H7 (cell line): ENCODE results near the gene TUB. TPM values are rescaled to one million over a fixed set of nuclear protein-coding genes. Genes with fewer than 3 reads are reported as not detected.

Experiments
- DNase-seq: peaks from one replicate; pipeline ENCODE4 v3.0.0; 2012
- H3K27me3 ChIP-seq: 2 replicates; pipeline ENCODE4 v1.6.0; 2011; ENCODE audit warnings: mild to moderate bottlenecking, low read length; ENCODE audit not compliant: control insufficient read depth, insufficient read depth
- H3K36me3 ChIP-seq: replicated peaks from 2 replicates; pipeline ENCODE4 v1.5.1; 2011; ENCODE audit warnings: low read length; ENCODE audit not compliant: control insufficient read depth, insufficient read depth
- H3K4me3 ChIP-seq: 2 replicates; pipeline ENCODE4 v1.5.1; 2011; ENCODE audit warnings: low read depth, mild to moderate bottlenecking, control low read depth, low read length, moderate library complexity; ENCODE audit not compliant: insufficient read depth
- total RNA-seq: library from RNA; depleted of rRNA; stranded (reverse); fragments of >200 nt; shearing (Covaris generic); gene quantifications from 2 replicates; pipeline ENCODE4 v1.2.3, GENCODE V29; 2014

Gene TUB
- total RNA-seq, 1 experiment from 2014 or later = 14.6 TPM

DNA sequence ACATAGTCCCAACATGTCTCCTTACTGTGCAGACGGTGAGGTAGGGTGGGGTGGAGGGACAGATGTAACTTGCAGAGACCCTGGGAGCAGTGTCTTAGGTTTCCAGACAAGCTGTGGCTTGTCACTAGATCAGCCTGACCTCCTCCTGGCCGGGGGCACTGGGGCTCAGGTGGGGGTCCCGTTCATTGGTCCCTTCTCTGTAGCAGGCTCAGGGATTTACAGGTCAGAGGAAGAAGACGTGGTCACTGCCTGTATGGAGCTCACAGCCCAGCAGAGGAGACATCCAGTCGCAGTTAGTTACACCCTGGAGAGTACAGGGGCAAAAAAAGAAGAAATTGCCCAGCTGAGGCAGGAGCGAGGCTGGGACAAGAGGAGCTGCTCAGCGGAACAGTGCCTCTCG, 22.0 kb upstream of the TUB start:
- H3K4me3 ChIP-seq = no peak overlapping the region
- H3K36me3 ChIP-seq = no peaks in the 10 kb centered on the region
- no peak for DNase-seq
- H3K27me3 ChIP-seq = no peaks in the 10 kb centered on the region

- H3K4me3 ChIP-seq = no peak overlapping the region
- H3K27me3 ChIP-seq = no peaks in the 10 kb centered on the region
- no peak for DNase-seq
- H3K36me3 ChIP-seq = no peaks in the 10 kb centered on the region
Measured at GRCh38 chr11:8059571-8060011, 21.4 kb upstream of the TUB start.

DNA sequence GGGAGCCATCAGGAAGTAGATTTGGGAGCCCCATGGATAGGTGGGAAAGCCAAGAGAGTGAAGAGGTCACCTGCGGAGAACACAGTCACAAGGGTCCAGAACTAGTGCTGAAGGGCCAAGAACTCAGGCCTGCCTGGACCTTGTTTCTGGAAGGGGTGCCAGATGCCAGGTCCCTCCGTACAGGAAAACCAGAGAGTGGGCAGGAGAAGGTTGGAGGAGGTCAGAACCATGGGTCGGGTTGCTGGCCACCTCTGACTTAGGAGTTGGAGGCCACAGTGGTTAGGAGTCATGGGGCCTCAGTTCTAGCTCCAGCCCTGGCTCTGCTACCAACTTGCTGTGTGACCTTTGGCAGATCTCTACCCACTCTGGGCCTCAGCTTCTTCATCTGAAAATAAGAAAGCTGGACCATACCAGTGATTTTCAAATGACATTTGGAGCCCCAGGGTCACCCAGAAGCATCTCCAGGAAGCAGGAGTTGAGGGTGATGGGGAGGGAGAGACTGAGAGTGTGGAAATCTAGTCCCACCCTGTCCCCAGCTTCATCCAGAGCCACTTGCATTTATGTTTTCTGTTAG, 20.8 kb upstream of the TUB start:
- Histone ChIP-seq H3K4me3 (no peak overlapping the region), H3K27me3 (no peaks in the 10 kb centered on the region), H3K36me3 (no peaks in the 10 kb centered on the region)
- DNase-seq = no peak

DNA sequence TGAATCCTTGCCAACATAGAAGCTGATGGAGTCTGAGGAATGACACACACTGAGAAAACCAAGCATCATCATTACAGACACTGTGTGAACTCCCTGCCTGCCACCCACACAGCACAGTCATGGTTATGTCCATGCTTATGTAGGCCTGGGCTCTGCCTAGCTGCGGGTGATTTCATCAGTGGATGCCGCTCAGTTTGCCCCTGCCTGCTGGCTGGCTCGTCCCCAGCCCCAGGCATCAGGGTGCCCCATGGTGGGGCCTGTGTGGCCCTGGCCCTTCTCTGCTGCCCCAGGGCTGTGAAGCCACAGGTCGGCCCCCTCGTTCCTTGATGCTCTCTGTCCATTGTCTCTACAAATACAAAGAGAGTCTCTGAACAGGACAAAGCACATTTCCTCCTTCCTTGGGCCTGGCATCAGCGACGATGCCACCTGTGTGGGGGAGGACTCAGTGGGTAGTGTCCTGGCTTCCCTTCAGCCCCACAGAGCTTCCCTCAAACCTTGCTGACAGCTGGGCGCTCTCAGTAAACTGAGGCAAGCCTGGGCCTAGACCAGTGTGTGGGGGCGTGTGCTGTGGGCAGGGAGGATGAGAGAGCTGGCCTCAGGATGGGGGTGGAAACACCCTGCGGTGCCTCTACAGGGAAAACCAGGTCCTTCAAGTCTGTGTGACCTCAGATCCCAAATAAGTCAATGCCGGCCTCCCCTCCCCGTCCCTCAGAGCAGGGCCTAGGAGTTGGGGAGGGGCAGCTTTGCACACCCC, 20.0 kb upstream of the TUB start:
- Histone ChIP-seq H3K4me3 (no peak overlapping the region), H3K27me3 (no peaks in the 10 kb centered on the region), H3K36me3 (no peaks in the 10 kb centered on the region)
- no peak for DNase-seq

DNA sequence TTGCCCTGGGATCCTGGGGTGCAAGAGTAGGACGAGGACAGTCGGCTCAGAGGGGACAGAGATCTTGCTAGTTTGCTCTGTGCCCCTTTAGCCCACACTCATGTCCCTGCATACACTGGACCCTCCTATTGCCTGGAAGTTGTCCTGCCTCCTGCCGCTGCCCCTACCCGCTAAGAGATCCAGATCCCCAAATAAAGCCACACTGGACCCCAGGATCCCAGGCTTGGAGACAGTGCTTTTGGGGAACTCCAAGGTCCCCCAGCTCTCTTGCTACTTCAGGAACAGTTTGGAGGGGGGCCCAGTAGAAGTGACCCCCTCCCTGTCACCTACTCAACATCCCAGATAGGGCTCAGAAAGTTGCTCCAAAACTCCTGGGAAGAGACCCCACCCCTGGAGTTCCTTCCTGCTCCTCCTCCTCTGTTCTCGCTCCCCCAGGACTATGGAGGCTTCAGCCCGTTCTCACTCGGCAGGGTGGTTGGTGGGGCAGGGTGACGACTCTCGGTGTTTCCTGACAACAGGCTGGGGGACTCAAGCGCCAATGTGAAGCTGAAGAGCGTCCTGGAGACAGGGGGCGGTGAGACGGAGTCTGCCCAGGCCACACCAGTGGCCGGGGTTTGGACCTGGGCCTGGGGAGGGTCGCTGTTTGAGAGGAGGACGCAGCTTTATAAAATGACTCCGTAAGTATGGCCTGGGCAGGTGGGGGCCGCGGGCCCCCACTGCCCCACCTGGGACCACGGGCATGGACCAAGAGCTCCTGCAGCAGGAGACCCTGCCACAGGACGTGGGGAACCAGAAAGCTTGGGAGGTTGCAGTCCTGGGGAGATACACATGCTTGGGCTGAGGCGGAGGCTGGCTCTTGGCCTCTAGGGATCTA, 19.2 kb upstream of the TUB start:
- no peak for DNase-seq
- Histone ChIP-seq H3K27me3 (no peaks in the 10 kb centered on the region), H3K4me3 (no peak overlapping the region), H3K36me3 (no peaks in the 10 kb centered on the region)

DNA sequence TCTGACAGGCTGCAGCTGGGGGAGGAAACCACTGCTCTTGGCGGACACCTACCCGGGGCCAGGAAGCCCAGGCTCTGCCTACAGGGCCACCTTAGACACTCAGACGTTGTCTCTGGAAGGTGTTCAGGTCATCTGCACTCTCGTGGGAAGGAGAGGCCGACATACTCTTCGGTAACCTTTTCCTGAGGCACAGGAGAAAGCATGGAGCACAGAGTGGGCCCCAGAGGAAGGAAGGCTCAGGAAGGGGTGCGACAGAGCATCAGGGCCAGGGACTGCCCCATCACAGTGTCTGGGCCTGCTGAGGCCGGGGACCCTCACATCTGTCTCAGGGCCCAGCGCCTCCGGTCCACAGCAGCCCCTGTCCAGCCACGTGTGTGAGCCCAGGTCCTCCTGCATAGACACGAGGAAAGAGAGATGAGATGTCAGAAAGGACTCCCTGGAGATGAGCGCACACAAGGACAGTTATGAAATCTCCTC, 18.2 kb upstream of the TUB start:
- Histone ChIP-seq H3K27me3 (no peaks in the 10 kb centered on the region), H3K4me3 (no peak overlapping the region), H3K36me3 (no peaks in the 10 kb centered on the region)
- no peak for DNase-seq

DNA sequence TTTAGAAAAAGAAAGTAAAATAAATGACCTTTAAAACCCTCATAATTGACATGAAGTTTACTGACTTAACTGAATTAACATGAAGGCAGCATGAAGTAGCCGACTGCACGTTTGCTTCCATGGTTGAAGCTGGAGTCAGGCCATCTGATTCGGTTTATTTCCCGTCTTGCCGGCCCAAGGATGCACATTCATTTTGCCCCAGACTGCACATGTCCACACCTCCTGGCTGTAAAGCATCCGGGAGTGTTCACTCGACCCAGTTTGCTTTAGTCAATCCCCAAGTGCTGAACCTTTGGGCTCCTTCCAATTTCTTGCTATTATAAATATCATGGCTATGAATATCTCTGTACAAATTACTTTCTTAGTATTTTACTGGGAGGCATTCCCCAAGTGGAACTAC, 17.7 kb upstream of the TUB start:
- DNase-seq = no peak
- no peaks in the 10 kb centered on the region for H3K27me3 ChIP-seq
- no peaks in the 10 kb centered on the region for H3K36me3 ChIP-seq
- H3K4me3 ChIP-seq = no peak overlapping the region

DNA sequence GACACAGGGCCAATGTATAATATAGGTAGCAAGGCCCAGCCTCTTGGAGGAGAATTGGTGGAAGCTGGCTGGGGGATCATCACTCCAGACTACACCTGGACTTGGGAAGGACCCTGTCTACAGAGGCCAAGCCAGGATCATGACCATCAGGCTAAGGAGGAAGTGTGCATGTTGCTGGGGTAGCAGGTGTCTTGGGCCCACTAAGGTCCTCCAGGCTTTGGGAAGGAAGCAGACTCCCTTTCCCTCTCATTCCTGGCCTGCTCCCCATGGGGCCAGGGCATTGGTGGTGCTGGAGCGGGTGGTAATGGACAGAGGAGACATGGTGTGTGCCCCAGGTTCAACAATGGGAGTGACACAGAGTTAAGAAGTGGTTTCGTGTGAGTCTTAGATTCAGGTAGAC, 16.0 kb upstream of the TUB start:
- Histone ChIP-seq H3K4me3 (no peak overlapping the region), H3K27me3 (no peaks in the 10 kb centered on the region), H3K36me3 (no peaks in the 10 kb centered on the region)
- no peak for DNase-seq

GRCh38 chr11:8066036-8066910, 14.7 kb upstream of the TUB start:
- Histone ChIP-seq H3K36me3 (no peaks in the 10 kb centered on the region), H3K4me3 (no peak overlapping the region), H3K27me3 (no peaks in the 10 kb centered on the region)
- peak; percentile 15 for DNase-seq

DNA sequence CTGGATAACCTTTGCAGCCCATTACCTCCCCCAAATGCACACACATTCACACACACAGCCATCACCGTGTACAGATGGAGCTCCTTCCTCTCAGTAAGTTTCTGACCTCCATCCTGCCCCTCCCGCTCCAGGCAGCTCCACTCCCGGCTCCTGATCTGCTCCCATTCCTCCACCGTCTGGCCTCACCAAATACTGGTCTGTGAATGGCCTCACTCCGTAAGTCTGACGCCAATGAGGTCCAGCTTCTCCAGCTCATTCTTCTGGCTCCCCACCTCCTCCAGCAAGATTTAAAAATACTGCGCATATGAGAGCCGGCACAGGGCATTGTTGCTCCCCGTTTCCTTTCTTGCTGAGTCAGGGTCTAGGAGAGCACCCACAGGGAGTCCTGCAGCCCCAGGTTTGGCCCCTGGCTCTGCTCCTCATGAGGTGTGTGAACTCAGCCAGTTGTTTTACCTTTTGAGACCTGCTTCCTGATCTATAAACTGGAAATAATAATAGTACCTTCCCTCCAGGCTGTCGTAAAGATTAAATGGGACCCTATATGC, 14.0 kb upstream of the TUB start:
- Histone ChIP-seq H3K36me3 (no peaks in the 10 kb centered on the region), H3K4me3 (no peak overlapping the region), H3K27me3 (0 out of 2 replicates have a peak, but pooled peaks cover 2% of the 10 kb centered on the region)
- DNase-seq = peak; percentile 48

- no peak overlapping the region for H3K4me3 ChIP-seq
- DNase-seq = peak; percentile 29
- no peaks in the 10 kb centered on the region for H3K36me3 ChIP-seq
- H3K27me3 ChIP-seq = 0 out of 2 replicates have a peak, but pooled peaks cover 2% of the 10 kb centered on the region
Measured at GRCh38 chr11:8067567-8067928, 13.5 kb upstream of the TUB start.

DNA sequence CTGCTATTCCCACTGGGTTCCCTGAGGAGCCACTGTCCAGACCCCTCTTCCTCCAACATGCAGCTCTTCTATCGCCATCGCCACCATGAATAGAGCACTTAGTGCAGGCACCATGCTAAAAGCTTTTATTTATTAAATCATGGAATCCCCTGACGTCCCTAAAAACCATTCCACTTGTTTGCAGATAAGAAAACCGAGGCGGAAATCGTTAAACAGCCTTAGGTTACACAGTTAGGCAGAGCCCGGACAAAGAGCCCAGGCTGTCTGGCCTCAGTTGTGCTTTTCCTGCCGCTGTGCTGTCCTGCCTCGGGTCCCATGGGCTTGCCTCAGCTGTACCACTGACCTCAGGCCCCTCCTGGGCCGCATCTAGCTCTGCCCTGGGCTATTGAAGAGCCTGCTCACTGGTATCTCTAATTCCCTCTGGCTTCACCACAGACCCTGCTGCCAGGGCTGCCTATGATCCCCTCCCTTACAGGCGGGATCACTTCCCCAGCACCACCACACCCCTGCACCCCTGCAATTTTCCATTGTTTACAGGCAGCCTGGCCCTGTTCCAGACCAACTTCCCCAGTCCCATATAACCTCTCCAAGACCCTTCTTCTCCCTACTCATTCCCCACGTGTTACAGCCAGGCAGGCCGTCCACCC, 13.0 kb upstream of the TUB start:
- Histone ChIP-seq H3K36me3 (no peaks in the 10 kb centered on the region), H3K27me3 (0 out of 2 replicates have a peak, but pooled peaks cover 2% of the 10 kb centered on the region), H3K4me3 (no peak overlapping the region)
- no peak for DNase-seq

DNA sequence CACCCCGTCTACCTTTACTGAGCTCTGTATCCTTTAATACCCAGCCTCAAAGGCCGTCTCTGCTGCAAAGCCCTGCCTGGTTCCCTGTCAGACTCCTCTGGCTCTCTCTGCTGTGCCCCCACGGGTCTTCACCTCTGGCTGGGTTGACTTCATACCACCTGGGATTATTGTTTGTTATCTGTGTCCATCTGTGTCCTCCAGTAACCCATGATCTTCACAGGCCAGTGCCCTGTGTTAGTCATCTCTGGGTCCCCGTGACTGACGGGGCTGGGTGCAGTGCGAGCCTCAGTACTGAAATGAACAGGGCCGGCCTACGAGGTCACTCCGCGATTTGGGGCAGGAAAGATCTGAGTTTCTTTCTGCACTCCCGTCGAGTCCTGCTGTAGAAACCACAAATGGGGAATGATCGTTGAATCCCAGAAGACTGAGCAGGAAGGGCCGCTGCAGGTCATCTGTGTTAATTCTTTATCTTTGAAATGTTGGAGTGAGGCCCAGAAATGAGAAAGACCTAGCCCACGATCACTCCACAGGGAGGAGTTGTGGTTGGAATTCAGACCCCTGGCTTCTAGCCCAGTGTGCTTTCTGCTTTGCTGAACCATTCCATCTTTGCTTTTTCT, 12.3 kb upstream of the TUB start:
- no peaks in the 10 kb centered on the region for H3K36me3 ChIP-seq
- no peak for DNase-seq
- 0 out of 2 replicates have a peak, but pooled peaks cover 2% of the 10 kb centered on the region for H3K27me3 ChIP-seq
- no peak overlapping the region for H3K4me3 ChIP-seq
